Stomach smooth muscle (tissue), 2 donors: Measurements from ENCODE around the gene GPR107.

ENCODE experiments used
- H3K27ac ChIP-seq: one replicate; pipeline ENCODE4 v1.7.0; 2013; ENCODE audit warnings: mild to moderate bottlenecking, low read length, inconsistent platforms
- H3K27me3 ChIP-seq, 2 donors: one replicate each; pipeline ENCODE4 v1.7.0; 2013; ENCODE audit warnings: low read length in 2 of 2; ENCODE audit not compliant: insufficient read depth in 2 of 2, control insufficient read depth in 1 of 2
- H3K36me3 ChIP-seq, 2 donors: one replicate each; pipeline ENCODE4 v1.7.0; 2013; ENCODE audit warnings: low read length in 2 of 2; ENCODE audit not compliant: control insufficient read depth in 2 of 2, insufficient read depth in 2 of 2
- H3K4me1 ChIP-seq: one replicate; pipeline ENCODE4 v1.7.0; 2013; ENCODE audit warnings: low read length; ENCODE audit not compliant: control insufficient read depth, insufficient read depth
- H3K4me3 ChIP-seq, 2 donors: one replicate each; pipeline ENCODE4 v1.7.0; 2013; ENCODE audit warnings: low read length in 2 of 2
- H3K9ac ChIP-seq, 2 donors: one replicate each; pipeline ENCODE4 v1.7.0; 2013; ENCODE audit warnings: low read length in 2 of 2, mild to moderate bottlenecking in 1 of 2
- H3K9me3 ChIP-seq, 2 donors: one replicate each; pipeline ENCODE4 v1.7.0; 2013; ENCODE audit warnings: low read length in 2 of 2; ENCODE audit not compliant: control insufficient read depth in 2 of 2
- donor health status: healthy.
- donor health status: Pancreatic carcinoma.

GPR107 gene

GRCh38 chr9:130147910-130148309 lies 94.2 kb downstream of the GPR107 start:
- Histone ChIP-seq H3K27ac (no peak overlapping the region), H3K4me1 (peaks cover 15% of the 10 kb centered on the region), H3K36me3 (no peaks in the 10 kb centered on the region), H3K9ac (no peak overlapping the region), H3K4me3 (no peak overlapping the region), H3K27me3 (no peaks in the 10 kb centered on the region), H3K9me3 (no peaks in the 10 kb centered on the region)

GRCh38 chr9:130149031-130149430 lies 95.3 kb downstream of the GPR107 start:
- no peaks in the 10 kb centered on the region for H3K36me3 ChIP-seq
- no peak overlapping the region for H3K4me3 ChIP-seq

GRCh38 chr9:130149654-130150286 lies 96.1 kb downstream of the GPR107 start:
- no peaks in the 10 kb centered on the region for H3K36me3 ChIP-seq
- peaks cover 2% of the 10 kb centered on the region for H3K4me1 ChIP-seq
- H3K27me3 ChIP-seq, result no peaks in the 10 kb centered on the region
- H3K9me3 ChIP-seq, result no peaks in the 10 kb centered on the region
- no peak overlapping the region for H3K9ac ChIP-seq
- no peak overlapping the region for H3K27ac ChIP-seq
- no peak overlapping the region for H3K4me3 ChIP-seq

More at GRCh38 chr9:130149031-130149430, 95.3 kb downstream of the GPR107 start:
- Histone ChIP-seq H3K9me3 (no peaks in the 10 kb centered on the region), H3K4me1 (peaks cover 7% of the 10 kb centered on the region), H3K27me3 (no peaks in the 10 kb centered on the region), H3K9ac (no peak overlapping the region), H3K27ac (no peak overlapping the region)

- H3K9me3 ChIP-seq, result no peaks in the 10 kb centered on the region
- H3K4me1 ChIP-seq, result no peaks in the 10 kb centered on the region
- H3K36me3 ChIP-seq, result no peaks in the 10 kb centered on the region
- no peak overlapping the region for H3K9ac ChIP-seq
- H3K4me3 ChIP-seq, result no peak overlapping the region
- H3K27me3 ChIP-seq, result no peaks in the 10 kb centered on the region
- H3K27ac ChIP-seq, result no peak overlapping the region
Measured at GRCh38 chr9:130150779-130151382, 97.2 kb downstream of the GPR107 start.

GRCh38 chr9:130154816-130155215 lies 101.1 kb downstream of the GPR107 start:
- H3K36me3 ChIP-seq, result no peaks in the 10 kb centered on the region
- no peaks in the 10 kb centered on the region for H3K4me1 ChIP-seq
- no peaks in the 10 kb centered on the region for H3K27me3 ChIP-seq
- no peaks in the 10 kb centered on the region for H3K9me3 ChIP-seq
- H3K4me3 ChIP-seq, result no peak overlapping the region
- no peak overlapping the region for H3K27ac ChIP-seq
- H3K9ac ChIP-seq, result no peak overlapping the region

GRCh38 chr9:130155647-130156046 lies 101.9 kb downstream of the GPR107 start:
- no peak overlapping the region for H3K4me3 ChIP-seq
- no peaks in the 10 kb centered on the region for H3K36me3 ChIP-seq
- H3K9ac ChIP-seq, result no peak overlapping the region
- no peaks in the 10 kb centered on the region for H3K4me1 ChIP-seq
- no peaks in the 10 kb centered on the region for H3K27me3 ChIP-seq
- no peaks in the 10 kb centered on the region for H3K9me3 ChIP-seq
- H3K27ac ChIP-seq, result no peak overlapping the region

GRCh38 chr9:130156672-130157071 lies 103.0 kb downstream of the GPR107 start:
- H3K4me3 ChIP-seq, result no peak overlapping the region
- no peaks in the 10 kb centered on the region for H3K4me1 ChIP-seq
- H3K27ac ChIP-seq, result no peak overlapping the region
- H3K9ac ChIP-seq, result no peak overlapping the region
- no peaks in the 10 kb centered on the region for H3K27me3 ChIP-seq
- no peaks in the 10 kb centered on the region for H3K36me3 ChIP-seq
- no peaks in the 10 kb centered on the region for H3K9me3 ChIP-seq

- no peaks in the 10 kb centered on the region for H3K9me3 ChIP-seq
- no peaks in the 10 kb centered on the region for H3K36me3 ChIP-seq
- H3K4me3 ChIP-seq, result no peak overlapping the region
- no peaks in the 10 kb centered on the region for H3K4me1 ChIP-seq
- no peak overlapping the region for H3K9ac ChIP-seq
- H3K27me3 ChIP-seq, result no peaks in the 10 kb centered on the region
- no peak overlapping the region for H3K27ac ChIP-seq
Measured at GRCh38 chr9:130157079-130157478, 103.4 kb downstream of the GPR107 start.

GRCh38 chr9:130158001-130158400 lies 104.3 kb downstream of the GPR107 start:
- H3K4me1 ChIP-seq, result no peaks in the 10 kb centered on the region
- no peak overlapping the region for H3K9ac ChIP-seq
- no peak overlapping the region for H3K4me3 ChIP-seq
- no peak overlapping the region for H3K27ac ChIP-seq
- no peaks in the 10 kb centered on the region for H3K27me3 ChIP-seq
- no peaks in the 10 kb centered on the region for H3K36me3 ChIP-seq
- no peaks in the 10 kb centered on the region for H3K9me3 ChIP-seq

GRCh38 chr9:130159057-130159456 lies 105.4 kb downstream of the GPR107 start:
- Histone ChIP-seq H3K9me3 (no peaks in the 10 kb centered on the region), H3K4me3 (no peak overlapping the region), H3K4me1 (no peaks in the 10 kb centered on the region)

GRCh38 chr9:130159915-130160670 lies 106.4 kb downstream of the GPR107 start:
- Histone ChIP-seq H3K9ac (no peak overlapping the region), H3K27me3 (no peaks in the 10 kb centered on the region), H3K27ac (no peak overlapping the region), H3K36me3 (no peaks in the 10 kb centered on the region), H3K9me3 (no peaks in the 10 kb centered on the region), H3K4me1 (no peaks in the 10 kb centered on the region), H3K4me3 (no peak overlapping the region)

More at GRCh38 chr9:130159057-130159456, 105.4 kb downstream of the GPR107 start:
- no peak overlapping the region for H3K27ac ChIP-seq
- no peaks in the 10 kb centered on the region for H3K27me3 ChIP-seq
- no peak overlapping the region for H3K9ac ChIP-seq
- H3K36me3 ChIP-seq, result no peaks in the 10 kb centered on the region
